RKO (cell line): ENCODE results near the gene RAB6B.

Source experiments
- DNase-seq: peaks from one replicate; pipeline ENCODE4 v3.0.0-alpha.2; 2016; ENCODE audit warnings: low spot score

RAB6B gene

DNA sequence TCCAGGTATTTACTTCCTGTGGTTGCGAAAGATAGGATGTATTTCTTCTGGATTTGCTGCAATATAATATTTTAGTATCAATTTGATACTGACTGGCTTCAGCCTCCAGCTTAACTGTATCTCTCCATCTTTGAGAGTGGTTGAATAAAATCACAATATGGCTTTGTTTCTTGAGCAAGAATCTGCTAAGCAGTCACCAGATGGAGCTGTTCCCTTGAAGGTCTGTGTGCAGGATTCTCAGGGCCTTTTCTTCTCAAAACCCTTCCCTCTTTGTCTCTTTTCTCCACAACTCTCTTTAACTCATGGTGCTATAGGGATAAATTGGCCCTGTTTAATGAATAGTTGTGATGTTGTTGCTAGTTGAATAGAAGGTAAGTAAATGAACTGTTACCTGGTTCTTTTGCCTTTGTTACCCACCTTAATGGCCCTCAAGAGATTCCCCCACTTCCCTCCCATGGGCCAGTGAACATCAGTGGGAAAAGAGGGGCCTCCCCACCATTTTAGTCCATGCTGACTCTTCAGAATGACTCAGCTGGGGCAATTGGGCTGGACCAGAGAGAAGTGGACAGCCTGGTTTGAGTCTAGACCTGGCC, 34.8 kb upstream of the RAB6B start:
- DNase-seq = peak; percentile 68

DNA sequence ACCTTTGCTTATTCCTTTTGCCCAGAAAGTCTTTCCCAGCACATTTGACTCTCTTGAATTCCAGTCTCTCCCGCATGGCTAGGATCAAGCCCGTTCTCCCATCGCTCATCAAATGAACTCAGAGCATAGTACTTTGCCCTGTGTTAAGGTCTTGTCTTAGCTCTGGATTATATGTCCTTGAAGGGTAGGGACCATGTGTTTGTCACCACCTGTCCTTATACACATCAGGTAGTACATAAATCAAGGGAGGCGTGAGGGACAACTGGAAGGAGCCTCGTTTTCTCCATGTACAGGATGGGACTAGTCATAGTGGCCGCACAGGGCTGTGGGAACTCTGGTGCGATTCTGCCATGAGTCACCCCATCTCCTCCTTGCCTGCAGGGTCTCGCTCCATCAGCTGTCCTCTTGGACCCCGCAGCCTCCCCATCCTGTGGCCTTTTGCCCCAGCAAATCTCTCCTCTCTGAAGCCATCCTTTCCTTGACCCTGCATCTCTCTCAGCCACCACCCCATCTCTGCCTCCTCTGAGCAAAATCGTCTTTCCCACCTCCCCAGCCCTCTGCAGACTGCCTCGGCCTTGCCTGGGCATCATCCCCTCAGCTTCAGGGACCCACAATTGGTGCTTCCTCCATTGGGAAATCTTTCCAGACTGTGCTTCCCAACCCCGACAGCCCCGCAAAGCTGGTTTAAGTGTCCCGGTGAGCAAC, 33.4 kb upstream of the RAB6B start:
- no peak for DNase-seq

DNA sequence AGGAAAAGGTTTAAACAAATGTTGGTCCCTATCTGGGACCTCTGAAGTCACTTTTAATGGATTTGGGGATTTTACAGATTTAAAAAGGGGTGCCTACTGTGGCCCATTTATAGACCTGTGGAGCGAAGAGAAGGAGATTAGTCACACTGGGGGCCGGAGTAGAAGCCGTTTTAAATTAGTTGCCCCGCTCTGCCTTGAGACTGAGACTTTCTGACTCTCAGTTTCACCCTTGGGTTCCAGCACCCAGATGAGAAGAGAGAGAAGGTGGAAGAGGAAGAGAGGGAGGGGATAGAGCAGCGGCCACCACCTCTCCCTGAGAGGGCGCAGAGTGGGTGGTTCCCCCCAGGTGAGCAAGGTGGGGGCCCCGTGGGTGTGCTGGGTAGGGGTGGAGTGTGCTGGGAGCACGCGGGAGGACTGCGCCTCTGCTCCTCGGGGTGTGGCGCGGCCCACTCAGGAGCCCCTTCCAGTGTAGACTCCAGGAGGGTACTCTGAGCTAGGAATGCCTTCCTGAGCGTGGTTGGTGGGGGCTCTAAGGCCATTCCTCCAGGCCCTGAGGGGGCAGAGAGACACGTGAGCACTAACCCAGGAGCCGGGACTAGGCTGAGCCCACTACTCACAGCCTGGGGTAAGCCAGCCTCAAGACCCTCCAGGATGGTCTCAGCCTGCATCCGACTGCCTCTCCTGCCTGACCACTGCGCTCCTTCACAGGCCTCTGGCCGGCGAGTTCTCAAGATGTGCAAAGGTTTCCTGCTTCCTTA, 32.6 kb upstream of the RAB6B start:
- DNase-seq = no peak

DNA sequence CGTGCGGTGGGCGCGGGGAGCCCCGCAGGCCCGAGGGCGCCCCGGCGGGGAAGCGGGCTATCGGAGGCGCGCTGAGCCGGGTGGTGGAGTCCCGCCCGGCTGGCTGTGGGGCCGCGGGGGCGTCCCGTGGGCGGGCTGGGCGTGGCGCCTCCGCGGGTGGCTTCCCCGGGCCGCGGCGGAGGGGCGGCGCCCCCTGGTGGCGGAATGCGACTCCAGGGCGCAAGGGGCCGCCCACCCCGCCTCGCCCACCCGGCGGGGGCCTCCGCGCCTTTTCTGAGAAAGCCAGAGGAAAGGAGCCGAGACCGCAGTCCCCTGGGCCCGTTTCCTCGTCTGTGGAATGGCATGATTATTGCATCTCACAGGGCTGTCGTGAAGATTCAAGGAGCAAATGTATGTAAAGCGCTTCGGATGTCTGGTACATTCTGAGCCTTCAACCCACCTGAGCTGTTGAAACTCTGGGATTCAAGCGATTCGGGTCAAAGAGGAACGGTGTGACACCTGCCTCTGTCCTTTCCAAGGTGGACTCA, 31.9 kb upstream of the RAB6B start:
- no peak for DNase-seq

DNA sequence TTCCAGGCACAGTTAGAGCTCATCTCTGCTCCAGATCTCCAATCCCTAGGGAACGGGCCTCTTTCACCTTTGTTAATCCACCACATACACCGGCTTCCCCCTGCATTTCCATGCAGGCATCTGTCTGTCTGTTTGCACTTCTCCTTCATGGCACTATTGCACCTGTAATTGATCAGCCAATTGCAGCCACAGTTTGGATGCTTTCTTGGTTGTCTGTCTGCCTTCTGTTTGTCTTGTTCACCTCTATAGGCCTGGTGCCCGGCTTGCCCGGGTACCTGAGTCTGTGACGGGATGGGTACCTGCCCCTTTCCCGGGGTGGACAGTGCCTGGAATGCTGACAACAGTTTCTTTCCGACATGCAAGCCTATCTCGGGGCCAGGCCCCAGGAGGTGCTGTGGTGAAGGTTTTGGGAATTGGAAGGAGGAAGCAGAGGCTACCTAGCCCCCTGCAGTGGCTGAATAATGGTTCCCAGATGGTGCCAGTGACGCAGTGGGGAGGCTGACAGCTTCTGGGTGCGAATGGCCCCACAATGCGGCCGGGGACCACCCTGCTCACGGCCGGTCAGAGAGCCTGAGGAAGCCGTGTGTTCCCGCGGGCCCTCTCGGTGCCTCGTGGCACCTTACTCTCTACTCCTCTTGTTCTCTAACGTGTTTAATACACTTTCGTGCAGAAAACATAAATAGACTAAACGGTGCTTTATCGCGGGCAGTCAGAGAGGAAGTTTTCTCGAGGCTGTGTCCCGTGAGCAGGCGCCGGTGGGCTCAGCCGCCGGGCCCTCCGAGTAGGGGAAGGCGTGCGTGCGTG, 31.3 kb upstream of the RAB6B start:
- DNase-seq = no peak

DNA sequence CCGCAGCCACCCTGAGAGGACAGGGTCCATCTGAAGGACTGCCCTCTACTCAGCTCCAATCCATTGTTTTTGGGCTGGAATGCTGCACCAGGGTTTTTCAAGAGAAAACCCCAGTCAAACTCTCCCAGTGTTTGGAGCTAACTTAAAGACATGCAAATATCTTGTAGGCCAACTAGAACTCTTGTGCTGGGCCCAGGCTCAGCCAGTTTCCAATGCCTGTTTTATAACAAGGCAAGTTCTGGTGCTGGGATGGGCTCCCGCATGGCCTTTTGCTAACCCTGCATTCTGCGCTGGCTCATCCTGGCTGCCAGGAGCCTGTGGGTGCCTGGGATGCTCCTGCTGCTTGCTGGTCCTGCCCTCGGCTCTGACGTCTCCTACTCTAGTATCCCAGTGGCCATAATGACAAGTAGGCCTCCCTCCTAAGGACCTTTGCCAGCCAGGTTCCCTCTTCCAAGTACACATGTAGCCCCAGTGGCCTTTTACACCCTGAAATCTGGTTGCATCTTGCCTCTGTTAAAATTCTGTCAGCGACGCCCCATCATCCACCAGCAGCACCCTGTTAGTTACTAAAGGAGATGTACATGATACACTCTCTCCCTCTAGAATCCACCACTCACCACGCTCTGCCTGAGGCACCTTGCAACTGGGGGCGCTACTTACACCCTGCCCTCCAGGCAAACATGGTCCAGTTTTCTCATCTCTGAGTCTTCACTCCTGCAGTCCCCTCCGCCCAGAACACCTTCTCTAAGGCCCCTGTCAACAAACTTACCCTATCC, 30.5 kb upstream of the RAB6B start:
- no peak for DNase-seq

DNA sequence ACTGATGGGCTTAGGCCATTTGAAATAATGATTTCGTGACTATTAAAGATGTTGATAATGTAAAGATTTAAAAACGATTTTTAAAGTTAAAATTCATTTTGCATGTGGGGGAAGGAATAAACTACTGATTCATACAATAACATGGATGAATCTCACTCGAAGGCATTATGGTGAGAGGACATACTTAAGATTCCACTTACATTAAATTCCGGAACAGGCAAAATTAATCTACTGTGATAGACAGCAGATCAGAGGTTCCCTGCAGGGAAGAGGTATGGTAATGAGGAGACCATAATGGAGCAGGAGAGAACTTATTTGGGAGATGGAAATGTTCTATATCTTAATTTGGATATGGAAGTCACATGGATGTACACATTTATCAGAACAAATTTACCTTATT, 28.4 kb upstream of the RAB6B start:
- no peak for DNase-seq

GRCh38 chr3:133921592-133921991, 25.9 kb upstream of the RAB6B start:
- no peak for DNase-seq

DNA sequence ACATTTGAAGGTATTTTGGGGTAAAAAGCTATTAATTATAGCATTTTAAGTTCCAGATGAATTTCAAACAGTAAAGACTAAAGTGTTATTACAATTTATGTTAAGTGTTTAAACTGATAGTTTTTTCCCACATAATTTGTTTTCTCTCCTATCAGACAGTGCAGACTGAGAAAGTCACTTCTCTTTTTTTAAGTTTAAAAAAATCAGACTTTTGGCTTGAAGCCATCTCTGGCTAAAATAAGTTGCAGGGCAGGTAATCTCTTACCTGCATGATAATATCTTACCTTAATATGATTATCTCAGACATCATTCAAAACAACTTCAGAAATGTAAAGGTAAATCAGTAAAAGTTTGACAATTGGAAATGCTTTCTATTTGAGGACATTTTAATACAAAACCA, 21.5 kb upstream of the RAB6B start:
- no peak for DNase-seq

GRCh38 chr3:133915685-133916658, 20.3 kb upstream of the RAB6B start:
- DNase-seq = no peak

DNA sequence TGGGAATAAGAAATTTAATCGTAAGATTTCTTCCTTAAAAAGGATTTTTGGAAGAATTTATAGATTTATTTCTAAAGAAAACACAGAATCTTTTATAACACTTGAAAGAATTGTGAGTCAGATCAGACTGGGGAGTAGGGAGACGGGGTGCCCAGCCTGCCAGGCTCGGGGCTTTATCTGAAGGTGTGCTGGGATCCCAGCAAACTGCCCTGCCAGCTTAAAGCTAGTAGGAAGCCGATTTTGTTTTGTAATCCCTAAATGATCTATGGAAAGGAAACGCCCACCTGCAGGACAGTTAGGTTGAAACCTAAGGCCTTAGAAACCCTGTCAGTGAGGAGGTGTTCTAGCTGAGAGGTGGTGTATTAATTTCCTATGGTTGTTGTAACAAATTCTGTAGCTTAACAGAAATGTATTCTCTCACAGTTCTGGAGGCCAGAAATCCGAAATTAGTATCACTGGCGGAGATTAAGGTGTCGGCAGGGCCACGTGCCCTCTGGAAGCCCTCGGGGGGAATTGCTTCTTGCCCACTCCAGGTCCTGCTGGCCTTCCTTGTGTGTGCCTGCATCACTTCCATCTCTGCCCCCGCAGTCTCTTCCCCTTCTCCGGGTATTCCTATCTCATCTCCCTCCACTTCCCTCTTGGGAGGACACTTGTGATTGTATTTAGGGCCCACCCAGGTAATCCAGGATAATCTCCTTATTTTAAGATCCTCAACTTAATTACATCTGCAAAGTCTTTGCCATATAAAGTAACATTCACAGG, 19.3 kb upstream of the RAB6B start:
- no peak for DNase-seq

DNA sequence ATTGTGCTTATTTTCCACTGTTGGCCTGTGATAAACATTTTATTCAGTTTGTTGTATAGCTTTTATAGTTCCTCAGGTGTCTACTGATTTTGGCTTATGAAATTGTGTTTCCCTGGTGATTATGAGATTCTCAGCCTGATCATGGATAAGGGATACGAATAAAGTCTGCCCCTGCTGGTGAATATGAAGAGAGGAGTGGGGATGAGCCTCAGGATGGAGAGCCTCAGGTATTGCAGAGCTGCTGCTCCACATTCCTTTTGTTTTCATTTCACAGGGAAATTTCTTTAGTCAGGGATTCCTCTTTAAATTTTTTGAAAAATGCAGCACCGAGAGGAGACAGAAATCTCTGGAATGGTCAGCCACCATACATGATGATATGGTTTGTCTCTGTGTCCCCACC, 14.7 kb upstream of the RAB6B start:
- DNase-seq = no peak

- no peak for DNase-seq
Measured at GRCh38 chr3:133905376-133905775, 9.7 kb upstream of the RAB6B start.

GRCh38 chr3:133901847-133902246, 6.2 kb upstream of the RAB6B start:
- no peak for DNase-seq

GRCh38 chr3:133901083-133901482, 5.4 kb upstream of the RAB6B start:
- no peak for DNase-seq

DNA sequence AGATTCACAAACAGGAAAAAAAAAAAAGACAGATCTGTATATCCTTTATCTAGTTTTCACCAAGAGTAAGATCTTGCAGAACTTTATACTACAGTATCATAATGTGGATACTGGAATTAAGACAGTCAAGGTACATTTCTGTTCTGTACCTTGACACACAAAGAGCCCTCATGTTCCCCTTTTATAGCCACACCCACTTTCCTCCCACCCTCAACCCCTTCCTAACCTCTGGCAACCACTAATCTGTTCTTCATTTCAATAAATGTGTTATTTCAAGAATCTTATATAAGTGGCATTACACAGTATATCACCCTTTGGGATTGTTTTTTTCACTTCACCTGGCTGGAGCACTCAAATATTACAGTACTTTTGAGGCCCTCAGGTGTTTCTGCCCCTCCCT, 3.6 kb upstream of the RAB6B start:
- DNase-seq = no peak

DNA sequence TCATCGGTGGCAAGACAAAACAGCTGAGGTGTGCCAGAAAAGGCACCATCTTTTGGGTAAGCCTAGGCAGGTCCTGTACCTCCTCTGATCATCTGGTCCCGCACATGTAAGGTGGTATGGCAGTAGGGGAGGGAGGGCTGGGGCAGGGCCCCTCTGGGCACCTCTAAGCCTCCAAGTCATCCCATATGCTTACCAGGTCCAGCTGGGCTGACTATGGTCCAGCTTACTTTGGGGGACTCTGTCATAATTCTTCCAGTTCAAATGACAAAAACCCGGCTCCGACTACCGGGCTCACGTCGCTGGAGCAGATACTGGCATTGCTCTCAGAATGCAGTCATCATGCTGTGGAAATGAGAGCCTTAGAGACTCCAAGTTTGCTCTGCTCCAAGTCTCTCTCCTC, 1.9 kb upstream of the RAB6B start:
- no peak for DNase-seq

- no peak for DNase-seq
Measured at GRCh38 chr3:133896002-133896761, 500 bp upstream of the RAB6B start.
